ENCODE data around the gene TMSB15C.
"Not testable (repeated sequence)": the region's sequence is repeated elsewhere in the genome, so short reads cannot be mapped to it uniquely, and the experiment has no call there.

The TMSB15C gene

GRCh38 chrX:104075778-104076445 lies at the start of gene TMSB15C:
Gene TMSB15C, minus strand, starts transcription at chrX:104076236.
- DNase-seq (ENCODE audit: low spot score): not testable (repeated sequence)

- peak; percentile 45 for DNase-seq (ENCODE audit: low spot score)
These were observed 46.8 kb upstream of the TMSB15C start for GRCh38 chrX:104122829-104123228.

DNA sequence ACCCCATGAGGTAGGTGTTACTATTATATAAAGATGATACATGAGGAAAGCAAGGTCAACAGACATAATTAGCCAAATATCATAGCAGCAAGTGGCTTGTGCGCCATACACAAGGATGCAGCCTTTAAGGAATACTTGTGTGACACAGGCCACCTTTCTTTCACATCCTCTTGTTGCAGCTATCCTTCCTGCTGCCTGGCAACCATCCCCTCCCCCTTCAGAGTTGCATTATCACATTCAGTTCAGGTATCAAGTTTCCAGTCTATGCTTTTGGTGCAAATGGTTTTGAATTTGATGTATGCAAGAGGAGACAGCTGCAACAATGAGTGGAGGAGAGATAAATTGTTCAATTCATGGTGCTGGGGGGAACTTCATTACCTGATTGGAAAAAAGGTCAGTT lies 42.7 kb upstream of the TMSB15C start:
- no peak for DNase-seq (ENCODE audit: low spot score)

DNA sequence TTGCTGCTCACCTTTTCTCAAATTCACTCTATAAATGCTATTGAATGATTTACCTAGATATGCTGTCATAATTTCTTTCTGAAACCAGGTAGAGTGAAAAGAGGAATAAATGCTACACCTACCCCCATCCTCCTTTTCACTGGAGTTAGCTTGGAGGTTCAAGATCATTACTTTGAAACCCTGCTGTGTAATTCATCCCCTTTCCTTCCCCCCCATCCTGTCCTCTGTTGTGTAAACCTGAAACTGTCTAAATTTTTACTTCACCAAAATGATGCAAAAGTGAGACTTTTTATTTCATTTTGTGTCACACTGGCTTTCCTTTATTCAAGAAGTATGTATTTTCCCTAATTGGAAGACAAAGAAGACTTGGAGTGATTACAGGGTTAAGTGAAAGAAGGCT lies 41.7 kb upstream of the TMSB15C start:
- peak; percentile 44 for DNase-seq (ENCODE audit: low spot score)

- DNase-seq (ENCODE audit: low spot score): peak; percentile 58
These were observed 37.4 kb upstream of the TMSB15C start for GRCh38 chrX:104113222-104113965.

DNA sequence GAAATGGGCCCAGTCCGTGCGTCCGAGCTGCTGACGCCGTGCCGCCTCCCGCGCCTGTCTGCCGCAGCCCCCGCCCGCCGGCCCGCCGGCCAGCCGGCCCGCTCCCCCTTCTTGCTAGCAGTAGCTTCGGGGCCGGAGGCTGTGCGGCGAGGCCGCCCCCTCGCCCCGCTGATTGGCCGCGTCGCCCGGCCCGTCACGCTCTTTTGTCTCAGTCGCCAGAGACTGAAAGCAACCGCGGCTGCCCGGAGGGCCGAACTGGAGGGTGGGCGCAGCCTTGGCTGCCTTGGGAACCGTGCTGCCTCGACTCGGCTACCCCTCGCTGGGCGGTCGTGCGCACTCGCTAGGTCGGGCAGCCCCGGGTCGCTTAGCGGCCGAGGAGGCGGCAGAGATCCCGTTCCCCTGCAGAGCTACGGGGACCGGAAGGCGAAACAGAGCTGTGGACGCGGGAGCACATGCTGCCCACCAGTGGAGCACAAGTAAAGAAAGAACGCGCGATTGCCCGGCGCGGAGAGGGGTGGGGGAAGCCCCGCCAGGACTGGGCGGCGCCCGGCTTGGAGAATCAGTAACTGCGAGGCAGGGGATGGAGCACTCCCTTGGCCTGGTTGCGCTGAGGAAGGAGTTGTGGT lies 36.4 kb upstream of the TMSB15C start, which contains the start of gene ZCCHC18:
ZCCHC18 (plus strand) TSS at position 198 of the 626 bp plus-strand sequence. CDS start 1,589 bp downstream, outside the sequence.
- DNase-seq (ENCODE audit: low spot score): peak; percentile 21

- not testable (repeated sequence) for DNase-seq (ENCODE audit: low spot score)
These were observed 34.6 kb upstream of the TMSB15C start for GRCh38 chrX:104110491-104111240.

- DNase-seq (ENCODE audit: low spot score): no peak
These were observed 32.9 kb upstream of the TMSB15C start for GRCh38 chrX:104108955-104109354.

DNA sequence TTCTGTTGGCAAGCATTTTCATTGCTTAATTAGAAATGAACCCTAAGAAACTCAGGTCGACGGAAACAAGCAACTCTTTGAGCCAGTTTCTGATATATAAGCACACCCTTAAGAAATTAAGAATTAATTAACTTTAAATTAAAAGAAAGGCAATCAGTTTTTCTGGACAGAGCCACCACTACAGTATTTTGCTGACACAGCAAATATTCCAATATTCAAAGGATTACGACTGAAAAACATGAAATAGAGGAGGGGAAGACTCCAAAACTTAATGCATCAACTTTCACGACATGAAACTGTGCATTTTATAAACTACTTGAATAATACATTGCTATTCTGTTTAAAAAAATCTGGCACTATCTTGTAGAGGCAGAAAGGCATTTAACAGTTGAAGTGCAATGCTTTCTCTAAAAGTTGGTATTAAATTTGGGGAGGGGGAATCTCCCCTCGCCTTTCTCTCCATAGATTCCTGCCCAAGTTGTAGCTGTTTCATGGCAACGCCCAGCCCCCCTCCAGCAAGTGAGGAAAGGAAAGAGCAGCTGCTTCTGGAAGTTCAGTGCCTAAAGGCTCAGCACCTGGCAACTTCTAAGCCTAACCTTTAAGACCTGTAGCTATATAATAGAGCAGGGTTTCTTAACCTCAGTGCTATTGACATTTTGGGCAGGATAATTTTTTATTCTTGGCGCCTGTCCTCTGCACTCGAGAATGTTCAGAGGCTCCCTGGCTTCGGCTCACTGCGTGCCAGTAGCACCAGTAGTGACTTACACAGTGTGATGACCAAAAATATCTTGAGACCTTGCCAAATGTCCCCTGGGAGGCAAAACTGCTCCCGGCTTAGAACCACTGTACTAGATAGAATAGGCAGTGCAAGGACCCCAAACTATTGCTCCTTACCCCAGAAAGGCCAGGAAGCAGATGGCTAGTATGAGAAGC lies 29.6 kb upstream of the TMSB15C start:
- DNase-seq (ENCODE audit: low spot score): no peak

- no peak for DNase-seq (ENCODE audit: low spot score)
These were observed 28.6 kb upstream of the TMSB15C start for GRCh38 chrX:104104676-104105075.

GRCh38 chrX:104098919-104099318 lies 22.9 kb upstream of the TMSB15C start:
- DNase-seq (ENCODE audit: low spot score): no peak

DNA sequence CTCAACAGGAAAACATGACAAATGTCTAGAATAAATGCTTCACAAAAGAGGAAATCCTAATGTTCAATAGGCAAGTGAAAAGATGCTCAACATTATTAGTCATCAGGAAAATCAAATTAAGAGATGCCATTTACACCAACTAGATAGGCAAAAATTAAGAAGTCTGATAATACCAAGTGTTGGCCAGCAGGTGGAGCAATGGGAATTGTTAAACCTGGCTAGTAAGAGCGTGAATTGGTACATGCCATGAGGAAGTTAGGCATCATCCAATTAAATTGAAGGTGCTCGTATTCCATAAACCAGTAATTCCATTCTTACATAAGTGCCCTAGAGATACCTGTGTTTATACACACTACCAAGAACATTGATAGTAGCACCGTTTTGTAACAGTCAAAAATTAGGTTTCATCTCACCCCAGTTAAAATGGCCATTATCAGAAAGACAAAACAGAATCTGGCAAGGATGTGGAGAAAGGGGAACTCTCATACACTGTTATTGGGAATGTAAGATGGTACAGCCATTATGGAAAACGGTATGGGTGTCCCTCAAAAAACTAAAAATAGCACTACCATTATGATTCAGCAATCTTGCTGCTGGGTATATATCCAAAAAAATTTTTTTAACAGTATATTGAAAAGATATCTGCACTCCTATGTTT lies 22.2 kb upstream of the TMSB15C start:
- peak; percentile 62 for DNase-seq (ENCODE audit: low spot score)

DNA sequence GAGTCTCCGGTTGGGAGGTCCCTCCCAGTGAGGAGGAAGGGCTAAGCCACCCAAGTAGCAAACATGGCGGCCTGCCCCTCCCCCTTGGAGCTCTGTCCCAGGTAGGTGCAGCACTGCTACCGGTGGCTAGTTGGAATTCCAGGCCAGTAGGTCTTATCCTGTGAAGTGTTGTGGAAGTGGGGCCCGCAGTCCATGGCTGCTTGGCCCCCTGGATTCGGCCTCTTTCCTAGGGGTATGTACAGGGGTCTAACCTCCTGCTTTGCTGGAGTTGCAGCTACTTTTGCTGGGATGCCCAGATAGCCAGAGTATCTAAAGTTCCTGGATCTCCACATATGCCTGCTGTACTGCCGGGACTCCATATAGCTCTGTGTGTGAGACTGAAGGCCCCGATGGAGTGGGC lies 9.9 kb upstream of the TMSB15C start:
- DNase-seq (ENCODE audit: low spot score): no peak

GRCh38 chrX:104085477-104085876 lies 9.4 kb upstream of the TMSB15C start:
- DNase-seq (ENCODE audit: low spot score): no peak

DNA sequence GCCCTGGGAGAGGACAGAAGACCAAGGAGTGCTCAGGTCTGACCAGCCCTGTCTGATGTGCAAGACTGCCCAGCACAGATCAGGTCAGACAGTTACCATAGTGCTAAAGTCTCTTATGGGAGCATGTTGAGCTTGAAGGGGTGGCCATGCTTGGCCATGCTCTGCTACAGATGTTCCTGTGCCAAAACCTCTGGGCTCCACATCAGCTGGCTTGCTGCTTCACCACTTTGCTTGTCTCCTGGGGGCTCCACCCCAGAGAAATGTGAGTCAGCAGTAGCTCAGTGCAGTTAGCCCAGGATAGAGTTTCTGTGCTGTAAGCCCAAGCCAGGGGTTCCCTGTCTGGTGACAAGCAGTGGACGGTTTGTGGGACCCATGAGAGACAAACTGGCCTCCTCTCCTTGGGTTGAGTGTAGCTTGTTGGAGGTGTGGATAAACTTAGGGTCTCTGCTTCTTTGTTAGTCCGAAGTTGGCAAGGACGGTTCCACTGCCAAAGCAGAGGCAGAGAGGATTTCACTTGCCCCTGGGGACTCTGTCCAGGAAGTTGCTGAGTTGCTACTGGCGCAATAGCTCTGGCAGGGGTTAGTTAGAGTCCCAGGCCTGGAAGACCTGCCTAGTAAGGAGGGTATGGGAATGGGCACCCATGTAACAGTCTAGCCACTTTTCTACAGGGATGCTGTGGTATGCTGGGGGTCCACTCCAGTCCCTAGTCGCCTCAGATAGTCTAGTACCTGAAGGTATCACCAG lies 8.7 kb upstream of the TMSB15C start:
- no peak for DNase-seq (ENCODE audit: low spot score)

- no peak for DNase-seq (ENCODE audit: low spot score)
These were observed 8.0 kb upstream of the TMSB15C start for GRCh38 chrX:104084063-104084462.

GRCh38 chrX:104077854-104078253 lies 1.8 kb upstream of the TMSB15C start:
- not testable (repeated sequence) for DNase-seq (ENCODE audit: low spot score)

GRCh38 chrX:104062636-104063035 lies 13.4 kb downstream of the TMSB15C start:
- DNase-seq (ENCODE audit: low spot score): not testable (repeated sequence)

DNA sequence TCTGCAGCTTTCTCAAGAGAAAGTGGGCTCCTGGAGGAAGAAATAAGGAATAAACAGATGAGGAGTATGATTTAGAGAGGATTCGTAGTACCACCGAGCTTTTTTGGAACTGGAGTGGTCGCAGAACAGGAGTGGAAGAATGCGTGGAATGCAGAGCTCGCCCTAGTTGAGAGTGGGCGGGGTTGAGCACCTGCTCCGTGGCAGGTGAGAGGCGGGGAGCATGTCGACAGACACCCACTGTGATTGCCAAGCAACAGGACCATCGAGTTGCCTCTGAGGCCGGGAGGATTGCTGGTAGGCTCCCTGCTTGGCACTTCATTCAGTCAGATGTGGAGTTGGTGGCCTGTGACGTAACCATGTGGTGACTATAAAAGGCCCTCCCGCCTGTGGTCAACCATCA lies 21.1 kb downstream of the TMSB15C start:
- not testable (repeated sequence) for DNase-seq (ENCODE audit: low spot score)

- DNase-seq (ENCODE audit: low spot score): no peak
These were observed 28.9 kb downstream of the TMSB15C start for GRCh38 chrX:104047171-104047570.
